Esophagus mucosa (tissue), 1 donor: ENCODE results near the gene TRIML1. TPM values are rescaled to one million over a fixed set of nuclear protein-coding genes. Genes with fewer than 3 reads are reported as not detected.
"Not testable (repeated sequence)": the region's sequence is repeated elsewhere in the genome, so short reads cannot be mapped to it uniquely, and the experiment has no call there.

Source experiments
- ATAC-seq: fragments of 200-7000 bp; cut with Tn5 transposase; one replicate; pipeline ENCODE4 v1.9.1; 2020
- total RNA-seq: library from RNA; stranded (reverse); gene quantifications from one replicate; pipeline ENCODE4 v1.2.4, GENCODE V29; 2023
- donor health status: DM: yes; HTN: yes; CAD: no.

Gene TRIML1
- total RNA-seq, 1 donor from 2014 or later, result not detected

GRCh38 chr4:188154668-188155405 lies 15.6 kb downstream of the TRIML1 start:
- no peak for ATAC-seq

GRCh38 chr4:188158336-188158735 lies 19.1 kb downstream of the TRIML1 start:
- ATAC-seq, result no peak

GRCh38 chr4:188159513-188160226 lies 20.4 kb downstream of the TRIML1 start:
- not testable (repeated sequence) for ATAC-seq

- no peak for ATAC-seq
Observed at GRCh38 chr4:188160406-188160805, 21.2 kb downstream of the TRIML1 start.

- ATAC-seq, result no peak
Observed at GRCh38 chr4:188161167-188161566, 21.9 kb downstream of the TRIML1 start.

GRCh38 chr4:188162698-188163097 lies 23.5 kb downstream of the TRIML1 start:
- no peak for ATAC-seq

- ATAC-seq, result no peak
Observed at GRCh38 chr4:188168726-188169373, 29.6 kb downstream of the TRIML1 start.

GRCh38 chr4:188171551-188171950 lies 32.3 kb downstream of the TRIML1 start:
- no peak for ATAC-seq

- ATAC-seq, result no peak
Observed at GRCh38 chr4:188175288-188175687, 36.0 kb downstream of the TRIML1 start.

GRCh38 chr4:188177997-188178675 lies 38.9 kb downstream of the TRIML1 start:
- no peak for ATAC-seq

- ATAC-seq, result no peak
Observed at GRCh38 chr4:188178806-188179205, 39.6 kb downstream of the TRIML1 start.

GRCh38 chr4:188187106-188187505 lies 47.9 kb downstream of the TRIML1 start:
- ATAC-seq, result no peak

GRCh38 chr4:188190461-188190860 lies 51.2 kb downstream of the TRIML1 start:
- ATAC-seq, result no peak

- no peak for ATAC-seq
Observed at GRCh38 chr4:188194421-188194820, 55.2 kb downstream of the TRIML1 start.

GRCh38 chr4:188195389-188195985 lies 56.2 kb downstream of the TRIML1 start:
- ATAC-seq, result no peak

- ATAC-seq, result no peak
Observed at GRCh38 chr4:188196134-188196735, 57.0 kb downstream of the TRIML1 start.

Other genes with a start within 250 kb of the TRIML1 start
- not detected for gene ZFP42, start 143.7 kb upstream of the TRIML1 start, total RNA-seq
- gene TRIML2, start 29.8 kb upstream of the TRIML1 start, total RNA-seq, result not detected